HT-29 (cell line): ENCODE data around the gene PRKAR1A. TPM values are rescaled to one million over a fixed set of nuclear protein-coding genes. Genes with fewer than 3 reads are reported as not detected.
"Not testable (repeated sequence)": the region's sequence is repeated elsewhere in the genome, so short reads cannot be mapped to it uniquely, and the experiment has no call there.

Source experiments
- DNase-seq: peaks from one replicate; pipeline ENCODE4 v3.0.0-alpha.2; 2015; ENCODE audit warnings: low spot score
- total RNA-seq: library from RNA; depleted of rRNA; stranded (reverse); fragments of >200 nt; shearing (Covaris generic); gene quantifications from 2 replicates; pipeline ENCODE4 v1.2.3, GENCODE V29; 2014; rRNA removed

The PRKAR1A gene
- total RNA-seq, result 86.4 and 119 TPM in 2 replicates

GRCh38 chr17:68512247-68512959 is at the start of gene PRKAR1A:
PRKAR1A (plus strand) TSS chr17:68512430; CDS start chr17:68515400, 2,970 bp downstream.
- DNase-seq, result peak; percentile 95

DNA sequence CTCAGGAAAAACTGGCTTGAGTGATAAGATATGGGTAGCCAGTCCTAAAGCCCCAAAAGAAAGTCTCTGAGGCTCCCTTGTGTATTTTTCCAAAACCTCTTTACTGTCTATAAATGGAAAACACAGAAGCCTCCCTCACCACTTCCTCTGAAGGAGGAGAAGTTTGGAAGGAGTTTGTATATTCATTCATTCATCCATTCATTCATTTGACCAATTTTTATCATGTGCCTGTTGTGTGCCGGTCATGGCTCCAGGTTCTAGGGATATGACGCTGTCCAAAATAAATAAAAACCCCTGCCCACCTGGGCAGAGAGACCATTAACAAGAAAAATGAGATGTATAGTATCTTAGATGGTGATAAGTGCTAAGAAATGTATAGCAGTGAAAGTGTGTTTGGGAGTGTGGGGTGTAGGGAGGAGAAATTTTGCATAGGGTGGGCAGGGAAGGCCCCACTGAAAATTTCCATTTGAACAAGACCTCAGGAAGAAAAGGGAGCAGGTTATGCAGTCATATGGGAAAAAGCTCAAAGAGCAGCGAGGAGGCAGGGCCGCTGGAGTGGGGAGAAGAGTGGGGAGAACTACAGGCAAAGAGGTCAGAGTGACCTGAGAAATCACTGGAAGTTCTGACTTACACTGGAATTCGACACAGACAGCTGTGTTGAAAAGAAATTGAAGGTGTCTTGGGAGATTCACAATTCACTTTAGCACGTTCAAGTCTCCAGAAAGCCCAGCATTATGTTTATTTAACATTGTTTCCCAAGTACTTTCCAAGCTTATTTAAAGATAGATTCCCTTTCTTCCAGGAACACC is 48.8 kb upstream of the PRKAR1A start:
- no peak for DNase-seq

- DNase-seq, result no peak
These were observed 43.9 kb upstream of the PRKAR1A start for GRCh38 chr17:68468334-68468733.

DNA sequence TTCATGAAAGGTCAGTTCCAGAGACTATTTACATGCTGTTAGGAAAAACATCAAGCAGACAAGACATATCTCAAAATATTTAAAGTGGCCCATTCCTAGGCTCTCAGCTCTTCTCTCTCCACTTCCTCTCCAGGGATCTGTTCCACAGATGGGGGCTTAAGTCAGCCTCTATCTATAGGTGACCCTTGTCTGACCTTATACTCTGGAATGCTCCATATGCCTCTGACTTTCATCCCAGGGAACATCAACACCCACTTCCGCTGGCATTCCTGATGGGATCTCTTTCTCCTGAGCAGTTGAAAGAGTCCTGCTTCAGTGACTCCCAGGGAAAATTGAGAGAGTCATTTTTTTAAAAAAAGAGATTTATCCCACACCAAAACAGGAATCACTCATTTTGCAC is 43.4 kb upstream of the PRKAR1A start:
- no peak for DNase-seq

DNA sequence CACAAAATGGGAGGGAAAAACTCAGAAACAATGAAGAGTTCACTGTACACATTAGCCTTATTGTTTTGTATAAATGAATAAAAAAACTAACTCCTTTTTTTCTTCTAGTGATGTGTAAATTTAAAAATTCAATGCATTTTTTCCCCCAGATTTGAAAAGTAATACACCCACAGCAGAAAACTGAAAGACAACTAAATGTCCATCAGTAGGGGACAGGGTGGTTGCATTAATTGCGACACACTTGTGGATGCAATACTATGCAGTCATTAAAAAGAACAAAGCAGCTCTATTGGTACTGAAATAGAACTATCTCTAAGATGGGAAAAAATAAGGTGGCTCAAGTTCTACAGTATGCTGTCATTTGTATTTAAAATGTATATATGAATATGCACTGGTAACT is 41.3 kb upstream of the PRKAR1A start:
- no peak for DNase-seq

GRCh38 chr17:68480885-68481284 is 31.3 kb upstream of the PRKAR1A start:
- no peak for DNase-seq

- DNase-seq, result no peak
These were observed 29.6 kb upstream of the PRKAR1A start for GRCh38 chr17:68482576-68483041.

- no peak for DNase-seq
These were observed 27.8 kb upstream of the PRKAR1A start for GRCh38 chr17:68484458-68484857.

DNA sequence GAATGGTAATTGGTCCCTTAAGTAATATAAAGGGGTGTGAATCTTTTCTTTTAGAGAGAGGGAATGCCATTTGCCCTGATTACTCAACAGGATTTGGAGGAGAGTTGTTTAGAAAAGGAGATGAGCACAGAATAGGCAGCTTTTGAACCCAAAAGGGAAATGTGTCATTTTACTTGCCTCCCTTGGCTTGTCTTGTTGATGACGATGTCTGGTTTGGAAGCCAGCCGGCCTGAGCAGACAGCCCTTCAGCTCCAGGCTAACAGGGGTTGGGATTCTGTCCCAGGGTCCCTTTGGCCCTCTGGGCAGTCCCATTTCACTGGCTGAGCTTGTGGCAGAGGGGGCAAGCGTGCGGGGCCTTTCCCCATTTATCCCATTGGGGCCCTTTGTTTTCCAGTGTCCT is 22.3 kb upstream of the PRKAR1A start:
- DNase-seq, result no peak

GRCh38 chr17:68491381-68492231 is 20.6 kb upstream of the PRKAR1A start:
- no peak for DNase-seq

DNA sequence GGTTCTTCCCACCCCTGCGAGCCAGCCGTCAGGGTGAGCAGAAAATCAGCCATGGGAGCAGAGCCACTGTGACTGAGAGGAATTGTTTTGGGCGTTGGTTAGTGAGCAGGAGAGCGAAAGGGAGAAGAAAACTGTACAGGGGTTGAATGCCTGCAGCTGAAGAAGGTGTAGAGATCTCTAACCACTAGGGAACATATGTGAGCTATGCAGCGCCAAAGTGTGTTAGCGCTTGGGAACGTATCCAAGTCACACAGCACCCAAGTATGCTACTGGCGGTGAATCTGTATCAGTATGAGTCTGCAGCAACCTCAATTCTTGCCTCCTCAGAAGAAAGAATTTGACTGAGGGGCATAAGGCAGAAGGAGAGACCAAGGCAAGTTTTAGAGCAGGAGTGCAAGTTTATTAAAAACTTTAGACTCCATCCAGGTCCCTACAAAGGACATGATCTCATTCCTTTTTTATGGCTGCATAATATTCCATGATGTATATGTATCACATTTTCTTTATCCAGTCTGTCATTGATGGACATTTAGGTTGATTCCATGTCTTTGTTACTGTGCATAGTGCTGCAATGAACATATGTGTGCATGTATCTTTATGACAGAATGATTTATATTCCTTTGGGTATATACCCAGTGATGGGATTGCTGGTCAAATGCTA is 19.7 kb upstream of the PRKAR1A start:
- not testable (repeated sequence) for DNase-seq

DNA sequence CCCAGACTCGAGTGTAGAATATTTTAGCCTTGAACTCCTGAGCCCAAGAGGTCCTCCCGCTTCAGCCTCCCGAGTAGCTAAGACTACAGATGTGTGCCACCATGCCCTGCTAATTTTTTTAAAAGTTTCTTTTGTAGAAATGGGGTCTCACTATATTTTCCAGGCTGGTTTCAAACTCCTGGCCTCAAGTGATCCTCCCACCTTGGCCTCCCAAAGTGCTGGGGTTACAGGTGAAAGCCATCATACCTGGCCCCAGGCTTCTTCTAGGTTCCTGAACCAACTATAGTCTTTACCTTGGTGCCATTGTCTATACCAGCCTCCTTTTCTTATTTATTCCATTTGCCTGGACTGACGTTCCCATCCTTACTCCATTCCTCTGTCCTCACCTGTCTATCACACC is 17.1 kb upstream of the PRKAR1A start:
- no peak for DNase-seq

- no peak for DNase-seq
These were observed 14.3 kb upstream of the PRKAR1A start for GRCh38 chr17:68497885-68498319.

DNA sequence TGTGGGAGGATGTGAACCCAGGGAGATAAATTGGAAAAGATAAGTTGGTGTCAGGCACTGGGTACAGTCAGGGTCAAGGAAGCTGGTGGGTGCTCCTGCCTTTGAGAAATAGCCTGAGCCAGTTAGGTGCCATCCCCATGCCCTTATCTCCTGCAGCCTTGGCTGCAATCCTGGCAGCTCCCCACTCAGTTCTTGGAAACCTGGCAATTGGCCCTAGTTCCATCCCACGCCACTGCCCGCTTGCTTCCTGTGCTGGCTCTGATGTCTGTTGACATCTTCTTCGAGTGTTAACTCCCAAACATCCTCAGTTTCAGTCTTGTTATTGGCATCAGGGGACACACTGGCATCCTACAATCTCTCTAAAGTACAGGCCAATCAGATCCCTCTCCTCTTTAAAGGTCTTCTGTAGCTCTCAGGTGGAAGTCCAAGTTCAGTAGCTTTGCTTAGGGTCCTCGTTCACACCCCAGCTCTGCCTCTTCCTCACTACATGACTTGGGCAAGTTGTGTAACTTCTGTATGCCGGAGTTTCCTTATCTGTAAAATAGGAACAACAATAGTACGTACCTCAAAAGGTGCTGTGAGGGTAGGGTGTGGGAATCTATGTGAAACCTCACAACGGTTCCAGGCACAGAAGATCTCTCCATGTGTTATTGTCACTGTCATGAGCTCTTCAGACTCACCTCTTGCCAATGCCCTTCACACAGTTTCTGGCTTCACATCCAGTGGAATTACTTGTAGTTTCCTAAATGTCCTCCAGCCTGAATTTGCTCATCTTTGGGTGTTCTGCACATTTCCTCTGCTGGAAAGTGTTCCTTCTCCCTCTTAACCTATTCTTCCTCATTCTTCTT is 13.5 kb upstream of the PRKAR1A start:
- DNase-seq, result no peak

- DNase-seq, result no peak
These were observed 12.6 kb upstream of the PRKAR1A start for GRCh38 chr17:68499587-68499986.

DNA sequence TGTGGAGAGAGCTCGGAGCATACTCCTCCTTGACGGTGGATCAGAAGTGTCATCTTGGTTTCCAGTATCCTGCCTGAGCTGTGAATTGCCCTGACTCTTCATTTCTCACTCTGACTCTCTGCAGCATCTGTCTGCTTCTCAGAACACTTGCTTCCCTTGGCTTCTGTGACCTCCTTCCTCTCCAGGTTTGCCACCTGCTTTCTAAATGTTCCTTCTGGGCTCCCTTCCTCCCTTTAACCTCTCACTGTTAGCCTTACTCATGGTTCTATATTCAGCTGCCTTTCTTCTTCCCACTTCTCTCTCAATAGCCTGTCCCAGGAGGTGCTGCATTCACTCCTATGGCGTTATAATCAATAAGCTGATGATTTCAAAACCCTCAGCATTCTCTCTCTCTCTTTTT is 11.2 kb upstream of the PRKAR1A start:
- DNase-seq, result no peak

- no peak for DNase-seq
These were observed 6.3 kb upstream of the PRKAR1A start for GRCh38 chr17:68505951-68506350.

- DNase-seq, result no peak
These were observed 4.7 kb upstream of the PRKAR1A start for GRCh38 chr17:68507576-68507975.

DNA sequence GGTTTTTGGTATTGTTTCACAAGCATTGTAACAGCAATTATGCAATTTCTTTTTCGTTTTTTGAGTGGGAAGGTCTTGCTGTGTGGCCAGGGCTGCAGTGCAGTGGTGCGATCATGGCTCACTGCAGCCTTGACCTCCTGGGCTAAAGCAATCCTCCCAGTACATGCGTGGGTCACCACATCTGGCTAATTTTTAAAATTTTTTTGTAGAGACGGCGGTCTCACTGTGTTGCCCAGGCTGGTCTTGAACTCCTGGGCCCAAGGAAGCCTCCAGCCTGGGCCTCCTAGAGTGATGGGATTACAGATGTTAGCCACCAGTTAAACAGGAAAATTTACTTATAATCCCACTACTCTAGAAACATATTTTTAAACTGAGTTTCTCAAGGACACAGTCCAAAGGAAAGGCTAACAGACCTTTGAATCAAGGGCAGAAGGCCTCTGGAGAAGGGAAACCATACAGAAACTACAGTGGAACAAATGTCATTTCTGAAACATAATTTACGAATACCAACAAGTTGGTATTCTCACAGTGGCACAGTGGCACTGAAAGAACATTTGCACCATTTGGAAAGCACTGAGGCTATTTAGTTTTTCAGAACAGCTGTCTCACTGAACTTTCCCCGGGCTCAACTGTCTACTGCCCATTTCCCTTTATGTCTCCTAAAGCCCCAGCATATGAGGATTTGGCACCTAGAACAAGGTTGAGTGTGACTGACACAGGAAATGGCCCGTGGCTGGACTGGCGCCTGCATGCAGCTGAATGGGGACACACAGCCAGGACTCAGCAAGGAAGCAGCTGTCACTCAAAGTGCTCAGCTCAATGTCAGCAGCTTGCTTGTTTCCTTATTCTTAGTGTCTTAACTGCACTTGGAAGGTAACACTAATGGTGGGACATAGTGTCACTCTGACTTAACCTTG is 2.8 kb upstream of the PRKAR1A start:
- no peak for DNase-seq
